IPS-20b (cell line): ENCODE data around the gene PGR.

ENCODE experiments used
- H3K27ac ChIP-seq: one replicate; pipeline ENCODE4 v1.5.1; 2013; ENCODE audit warnings: low read length
- H3K27me3 ChIP-seq: 2 replicates; pipeline ENCODE4 v1.6.1; 2013; ENCODE audit warnings: mild to moderate bottlenecking, low read length, inconsistent platforms; ENCODE audit not compliant: insufficient read depth
- H3K36me3 ChIP-seq: 2 replicates; pipeline ENCODE4 v1.6.1; 2013; ENCODE audit warnings: low read depth, mild to moderate bottlenecking, inconsistent platforms, low read length, moderate library complexity; ENCODE audit not compliant: insufficient read depth
- H3K4me1 ChIP-seq: 2 replicates; pipeline ENCODE4 v1.6.1; 2013; ENCODE audit warnings: mild to moderate bottlenecking, control low read depth, inconsistent platforms, low read length, moderate library complexity; ENCODE audit not compliant: insufficient read depth
- H3K4me3 ChIP-seq: 2 replicates; pipeline ENCODE4 v1.5.1; 2013; ENCODE audit warnings: mild to moderate bottlenecking, low read length, inconsistent platforms
- H3K9ac ChIP-seq: 2 replicates; pipeline ENCODE4 v1.6.1; 2013; ENCODE audit warnings: low read depth, mild to moderate bottlenecking, inconsistent platforms, low read length, moderate library complexity
- H3K9me3 ChIP-seq: 2 replicates; pipeline ENCODE4 v1.6.1; 2013; ENCODE audit warnings: mild to moderate bottlenecking, low read depth, low read length, inconsistent platforms; ENCODE audit not compliant: insufficient read depth

The PGR gene

GRCh38 chr11:101126551-101127196, 2.9 kb downstream of the PGR start:
- Histone ChIP-seq H3K9me3 (no peaks in the 10 kb centered on the region), H3K36me3 (no peaks in the 10 kb centered on the region), H3K27ac (no peak overlapping the region), H3K4me1 (peaks cover 3% of the 10 kb centered on the region; the same call in 1 of the 2 replicates), H3K4me3 (peak overlapping the region; percentile 82), H3K27me3 (peaks cover 79% of the 10 kb centered on the region), H3K9ac (no peak overlapping the region)

GRCh38 chr11:101115671-101116160, 13.9 kb downstream of the PGR start:
- H3K36me3 ChIP-seq = no peaks in the 10 kb centered on the region
- H3K27ac ChIP-seq = no peak overlapping the region
- H3K9ac ChIP-seq = no peak overlapping the region
- no peaks in the 10 kb centered on the region for H3K27me3 ChIP-seq
- no peak overlapping the region for H3K4me3 ChIP-seq
- H3K9me3 ChIP-seq = no peaks in the 10 kb centered on the region
- no peaks in the 10 kb centered on the region for H3K4me1 ChIP-seq

GRCh38 chr11:101113540-101113939, 16.1 kb downstream of the PGR start:
- H3K4me1 ChIP-seq = no peaks in the 10 kb centered on the region
- no peaks in the 10 kb centered on the region for H3K36me3 ChIP-seq
- no peaks in the 10 kb centered on the region for H3K9me3 ChIP-seq
- H3K4me3 ChIP-seq = no peak overlapping the region
- H3K9ac ChIP-seq = no peak overlapping the region
- H3K27ac ChIP-seq = no peak overlapping the region
- H3K27me3 ChIP-seq = no peaks in the 10 kb centered on the region

GRCh38 chr11:101104716-101105115, 24.9 kb downstream of the PGR start:
- no peaks in the 10 kb centered on the region for H3K27me3 ChIP-seq
- no peaks in the 10 kb centered on the region for H3K9me3 ChIP-seq
- no peak overlapping the region for H3K27ac ChIP-seq
- H3K9ac ChIP-seq = no peak overlapping the region
- no peaks in the 10 kb centered on the region for H3K4me1 ChIP-seq
- no peak overlapping the region for H3K4me3 ChIP-seq
- H3K36me3 ChIP-seq = no peaks in the 10 kb centered on the region

GRCh38 chr11:101103433-101103832, 26.2 kb downstream of the PGR start:
- Histone ChIP-seq H3K27me3 (no peaks in the 10 kb centered on the region), H3K36me3 (no peaks in the 10 kb centered on the region), H3K4me3 (no peak overlapping the region), H3K27ac (no peak overlapping the region), H3K4me1 (no peaks in the 10 kb centered on the region), H3K9ac (no peak overlapping the region), H3K9me3 (no peaks in the 10 kb centered on the region)

GRCh38 chr11:101100601-101101000, 29.0 kb downstream of the PGR start:
- no peaks in the 10 kb centered on the region for H3K4me1 ChIP-seq
- H3K27me3 ChIP-seq = no peaks in the 10 kb centered on the region
- H3K36me3 ChIP-seq = no peaks in the 10 kb centered on the region
- H3K9me3 ChIP-seq = no peaks in the 10 kb centered on the region
- no peak overlapping the region for H3K9ac ChIP-seq
- no peak overlapping the region for H3K27ac ChIP-seq
- no peak overlapping the region for H3K4me3 ChIP-seq

- Histone ChIP-seq H3K9me3 (no peaks in the 10 kb centered on the region), H3K27ac (no peak overlapping the region), H3K4me1 (no peaks in the 10 kb centered on the region), H3K9ac (no peak overlapping the region), H3K36me3 (no peaks in the 10 kb centered on the region), H3K4me3 (no peak overlapping the region), H3K27me3 (no peaks in the 10 kb centered on the region)
Measured at GRCh38 chr11:101096036-101096704, 33.4 kb downstream of the PGR start.

GRCh38 chr11:101091781-101092180, 37.8 kb downstream of the PGR start:
- Histone ChIP-seq H3K9ac (no peak overlapping the region), H3K36me3 (no peaks in the 10 kb centered on the region), H3K9me3 (no peaks in the 10 kb centered on the region), H3K27me3 (no peaks in the 10 kb centered on the region), H3K4me1 (no peaks in the 10 kb centered on the region), H3K4me3 (no peak overlapping the region), H3K27ac (no peak overlapping the region)

GRCh38 chr11:101090679-101091270, 38.8 kb downstream of the PGR start:
- Histone ChIP-seq H3K9me3 (no peaks in the 10 kb centered on the region), H3K4me3 (no peak overlapping the region), H3K27me3 (no peaks in the 10 kb centered on the region)

GRCh38 chr11:101083335-101083734, 46.3 kb downstream of the PGR start:
- no peak overlapping the region for H3K4me3 ChIP-seq
- no peak overlapping the region for H3K9ac ChIP-seq
- H3K27ac ChIP-seq = no peak overlapping the region
- H3K27me3 ChIP-seq = no peaks in the 10 kb centered on the region
- no peaks in the 10 kb centered on the region for H3K36me3 ChIP-seq
- no peaks in the 10 kb centered on the region for H3K4me1 ChIP-seq
- peaks cover 15% of the 10 kb centered on the region for H3K9me3 ChIP-seq

More at GRCh38 chr11:101090679-101091270, 38.8 kb downstream of the PGR start:
- Histone ChIP-seq H3K27ac (no peak overlapping the region), H3K4me1 (no peaks in the 10 kb centered on the region), H3K36me3 (no peaks in the 10 kb centered on the region), H3K9ac (no peak overlapping the region)

GRCh38 chr11:101082813-101083212, 46.8 kb downstream of the PGR start:
- H3K4me1 ChIP-seq = no peaks in the 10 kb centered on the region
- H3K36me3 ChIP-seq = no peaks in the 10 kb centered on the region
- H3K27ac ChIP-seq = no peak overlapping the region
- H3K9me3 ChIP-seq = peaks cover 15% of the 10 kb centered on the region
- no peak overlapping the region for H3K4me3 ChIP-seq
- H3K27me3 ChIP-seq = no peaks in the 10 kb centered on the region
- H3K9ac ChIP-seq = no peak overlapping the region

- Histone ChIP-seq H3K4me3 (no peak overlapping the region), H3K9ac (no peak overlapping the region), H3K27me3 (no peaks in the 10 kb centered on the region), H3K36me3 (no peaks in the 10 kb centered on the region), H3K9me3 (no peaks in the 10 kb centered on the region), H3K4me1 (no peaks in the 10 kb centered on the region), H3K27ac (no peak overlapping the region)
Measured at GRCh38 chr11:101063706-101064105, 65.9 kb downstream of the PGR start.
